Erythroblast (primary cell): ENCODE results near the gene PITPNC1.

Source experiments
- GATA1 ChIP-seq: IDR thresholded peaks from 2 replicates; pipeline ENCODE4 v1.6.1; 2011; ENCODE audit warnings: low read depth, mild to moderate bottlenecking, control low read depth, low read length, moderate library complexity
- POLR2A ChIP-seq: IDR thresholded peaks from 2 replicates; pipeline ENCODE4 v1.6.1; 2011; ENCODE audit warnings: mild to moderate bottlenecking, low read length

GRCh38 chr17:67412941-67413340, 35.9 kb downstream of the PITPNC1 start:
- TF ChIP-seq POLR2A (no peak), GATA1 (no peak)
